Muscle layer of duodenum (tissue), 2 donors: ENCODE data around the gene PPCS.

Experiments used
- H3K27ac ChIP-seq: one replicate; pipeline ENCODE4 v1.7.0; 2013; ENCODE audit warnings: mild to moderate bottlenecking, low read length
- H3K27me3 ChIP-seq: one replicate; pipeline ENCODE4 v1.7.0; 2013; ENCODE audit warnings: low read depth, mild to moderate bottlenecking, control low read depth, low read length
- H3K36me3 ChIP-seq, 2 donors: one replicate each; pipeline ENCODE4 v1.7.0; 2013; ENCODE audit warnings: low read length in 2 of 2, control low read depth in 1 of 2, mild to moderate bottlenecking in 1 of 2; ENCODE audit not compliant: insufficient read depth in 2 of 2, control insufficient read depth in 1 of 2
- H3K4me1 ChIP-seq, 2 donors: one replicate each; pipeline ENCODE4 v1.7.0; 2013; ENCODE audit warnings: low read length in 2 of 2, mild to moderate bottlenecking in 2 of 2, control low read depth in 1 of 2, moderate library complexity in 1 of 2; ENCODE audit not compliant: insufficient read depth in 2 of 2, control insufficient read depth in 1 of 2
- H3K4me3 ChIP-seq, 2 donors: one replicate each; pipeline ENCODE4 v1.7.0; 2013; ENCODE audit warnings: low read length in 2 of 2, low read depth in 1 of 2, mild to moderate bottlenecking in 1 of 2
- H3K9me3 ChIP-seq, 2 donors: one replicate each; pipeline ENCODE4 v1.7.0; 2013; ENCODE audit warnings: low read length in 2 of 2, control low read depth in 1 of 2, mild to moderate bottlenecking in 1 of 2; ENCODE audit not compliant: control insufficient read depth in 1 of 2
- donor health status: healthy.

The PPCS gene

DNA sequence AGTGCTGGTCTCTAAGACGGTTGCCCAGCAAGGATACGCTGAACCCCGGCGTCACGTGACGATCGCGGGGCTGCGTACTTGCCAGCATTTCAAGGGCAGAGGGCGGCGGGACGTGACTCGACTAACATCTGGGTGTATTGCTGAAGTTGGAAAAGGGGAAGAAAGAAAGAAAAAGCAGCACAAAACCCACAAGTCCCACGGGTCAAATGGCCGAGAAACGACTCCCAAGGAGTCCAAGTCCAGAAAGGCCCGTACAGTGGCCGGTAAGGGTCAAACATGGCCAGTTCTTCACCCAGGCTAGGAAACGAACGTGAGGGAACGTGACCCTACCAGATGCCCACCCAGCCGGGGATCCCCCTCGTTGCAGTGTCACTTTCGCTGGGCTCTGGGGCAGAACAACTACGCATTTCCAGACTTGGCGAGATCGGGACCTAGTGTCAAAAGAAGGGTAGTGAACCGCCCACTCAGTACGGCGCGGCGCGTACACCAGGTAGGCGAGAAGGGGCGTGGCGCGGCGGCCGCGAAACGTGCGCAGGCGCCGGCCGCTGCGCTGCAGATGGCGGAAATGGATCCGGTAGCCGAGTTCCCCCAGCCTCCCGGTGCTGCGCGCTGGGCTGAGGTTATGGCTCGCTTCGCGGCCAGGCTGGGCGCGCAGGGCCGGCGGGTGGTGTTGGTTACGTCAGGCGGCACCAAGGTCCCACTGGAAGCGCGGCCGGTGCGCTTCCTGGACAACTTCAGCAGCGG, at the start of gene PPCS, which contains the start of gene ZMYND12:
Gene PPCS (plus strand): TSS at position 534 of the 744 bp plus-strand sequence. CDS start 23 bp downstream, at position 557.
Gene ZMYND12 (minus strand): TSS at position 13 of the 744 bp plus-strand sequence. CDS start 25 bp downstream, outside the sequence.
- H3K27me3 ChIP-seq = no peaks in the 10 kb centered on the region
- H3K36me3 ChIP-seq = peaks cover 7 to 23% of the 10 kb centered on the region in 2 donors
- peak within 1 kb of the TSS; percentile 88 to 90 for H3K4me3 ChIP-seq
- no peaks in the 10 kb centered on the region for H3K9me3 ChIP-seq
- peaks cover 5 to 14% of the 10 kb centered on the region in 2 donors for H3K4me1 ChIP-seq
- H3K27ac ChIP-seq = peak within 1 kb of the TSS; percentile 97

DNA sequence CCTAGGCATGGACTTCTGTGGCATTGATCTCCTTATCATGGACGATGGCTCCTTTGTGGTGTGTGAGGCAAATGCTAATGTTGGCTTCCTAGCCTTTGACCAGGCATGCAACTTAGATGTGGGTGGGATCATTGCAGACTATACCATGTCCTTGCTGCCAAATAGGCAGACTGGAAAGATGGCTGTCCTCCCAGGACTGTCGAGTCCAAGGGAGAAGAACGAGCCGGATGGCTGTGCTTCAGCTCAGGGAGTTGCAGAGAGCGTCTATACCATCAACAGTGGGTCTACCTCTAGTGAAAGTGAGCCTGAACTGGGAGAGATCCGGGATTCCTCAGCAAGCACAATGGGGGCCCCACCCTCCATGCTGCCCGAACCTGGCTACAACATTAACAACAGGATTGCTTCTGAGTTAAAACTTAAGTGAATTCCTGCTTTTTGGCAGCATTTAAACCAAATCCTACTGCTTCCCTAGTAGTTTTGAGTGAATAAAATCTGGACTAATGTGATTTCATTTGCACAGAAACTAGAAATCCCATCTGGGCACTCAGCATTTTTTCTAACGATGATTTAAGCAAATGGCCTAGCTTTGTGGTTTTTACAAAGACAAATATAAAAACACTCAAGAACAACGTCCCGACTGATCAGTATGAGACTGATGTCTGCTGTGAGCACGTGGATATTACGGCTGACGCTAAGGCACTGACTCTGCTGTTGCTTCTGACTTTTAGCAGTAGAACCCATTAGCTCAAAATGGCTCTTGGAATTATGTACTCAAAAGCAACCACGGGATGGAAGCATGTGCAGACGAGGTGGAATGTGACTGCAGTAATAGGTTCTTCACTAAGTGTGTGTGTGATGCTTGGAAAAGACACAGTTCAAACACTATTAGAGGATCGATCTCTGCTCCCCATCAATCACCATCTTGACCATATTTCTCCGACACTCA, 41.5 kb upstream of the PPCS start:
- no peaks in the 10 kb centered on the region for H3K9me3 ChIP-seq
- no peaks in the 10 kb centered on the region for H3K27me3 ChIP-seq
- H3K4me1 ChIP-seq = peaks cover 0 to under 1% of the 10 kb centered on the region in 2 donors
- no peak overlapping the region for H3K4me3 ChIP-seq
- no peaks in the 10 kb centered on the region for H3K36me3 ChIP-seq
- H3K27ac ChIP-seq = no peak overlapping the region

DNA sequence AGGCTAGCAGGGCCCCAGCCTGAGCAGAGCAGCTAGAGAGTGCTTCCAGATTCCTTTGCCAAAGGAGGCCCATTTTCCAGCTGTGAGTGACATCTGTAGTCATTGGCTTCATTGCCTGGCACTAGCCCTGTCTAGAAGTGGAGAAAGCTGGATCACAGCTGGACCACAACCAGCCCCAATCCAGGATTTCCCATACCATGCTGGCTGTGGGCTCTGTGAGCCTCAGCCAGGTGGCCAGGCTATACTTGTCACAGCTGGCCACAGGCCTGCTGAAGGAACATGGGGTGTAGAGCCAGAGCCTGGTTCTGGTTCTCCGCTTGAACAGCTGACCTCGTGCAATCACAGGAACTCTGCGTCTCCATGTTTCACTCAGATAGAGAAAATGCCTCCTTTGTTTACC, 39.2 kb upstream of the PPCS start:
- H3K27ac ChIP-seq = no peak overlapping the region

DNA sequence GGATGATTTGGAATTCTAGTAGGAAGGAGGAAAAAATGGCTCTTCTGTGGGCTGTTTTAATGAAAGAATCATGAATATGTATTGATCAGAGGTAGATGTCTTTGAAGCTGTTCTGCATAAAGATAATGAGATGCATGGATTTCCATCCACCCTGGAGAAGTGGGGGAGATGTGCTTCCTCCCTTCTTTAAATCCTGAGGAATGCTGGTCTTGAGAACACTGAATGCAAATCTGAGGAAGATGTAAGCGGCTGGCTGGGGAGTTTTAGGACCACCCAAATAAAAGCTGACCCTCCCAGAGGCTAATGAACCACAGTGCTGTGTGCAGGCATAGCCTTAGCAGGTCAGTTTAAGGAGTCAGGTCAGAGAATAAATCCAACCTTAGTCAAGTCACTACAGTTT, 37.8 kb upstream of the PPCS start:
- Histone ChIP-seq H3K27me3 (no peaks in the 10 kb centered on the region), H3K4me1 (peaks cover 5 to 18% of the 10 kb centered on the region in 2 donors), H3K9me3 (no peaks in the 10 kb centered on the region), H3K36me3 (no peaks in the 10 kb centered on the region), H3K4me3 (no peak overlapping the region), H3K27ac (peak overlapping the region; percentile 32)

More for the DNA sequence above, 39.2 kb upstream of the PPCS start:
- H3K4me1 ChIP-seq = peaks cover 5 to 18% of the 10 kb centered on the region in 2 donors
- no peaks in the 10 kb centered on the region for H3K36me3 ChIP-seq
- no peaks in the 10 kb centered on the region for H3K27me3 ChIP-seq
- no peaks in the 10 kb centered on the region for H3K9me3 ChIP-seq
- no peak overlapping the region for H3K4me3 ChIP-seq

DNA sequence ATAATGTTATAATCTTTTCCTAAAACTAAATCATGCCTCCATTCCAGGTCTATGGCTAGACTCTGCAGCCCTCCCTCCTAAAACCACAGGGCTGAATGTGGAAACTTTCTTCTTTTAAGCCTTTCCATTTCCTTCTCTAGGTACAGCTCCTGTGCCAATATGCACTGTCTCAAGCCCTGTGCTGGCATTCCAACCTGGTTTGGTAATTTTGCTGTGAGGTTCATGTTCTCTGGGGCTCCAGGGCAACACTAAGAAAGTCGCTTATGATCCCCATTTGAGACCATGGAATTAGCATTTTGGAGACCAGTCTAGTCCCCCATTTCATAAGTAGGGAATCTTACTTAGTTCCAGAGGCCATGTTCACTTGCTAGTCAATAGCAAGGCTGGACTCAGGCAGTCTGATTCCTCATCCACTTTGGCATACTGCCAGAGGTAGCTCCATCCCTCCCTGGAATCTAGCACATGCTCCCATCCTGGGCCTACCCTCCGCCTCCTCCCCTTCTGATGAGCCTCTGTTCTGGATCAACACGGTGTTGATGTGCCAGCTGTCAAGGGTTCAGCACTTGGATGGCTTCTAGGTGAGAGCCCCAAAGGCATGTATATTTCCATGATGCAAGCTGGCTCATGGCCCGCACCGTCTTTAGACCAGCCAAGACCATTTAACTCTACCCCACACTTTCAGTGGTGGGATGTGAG, 37.1 kb upstream of the PPCS start:
- peaks cover 5 to 18% of the 10 kb centered on the region in 2 donors for H3K4me1 ChIP-seq
- H3K27ac ChIP-seq = peak overlapping the region; percentile 32
- H3K9me3 ChIP-seq = no peaks in the 10 kb centered on the region
- H3K36me3 ChIP-seq = no peaks in the 10 kb centered on the region
- H3K27me3 ChIP-seq = no peaks in the 10 kb centered on the region
- H3K4me3 ChIP-seq = no peak overlapping the region

DNA sequence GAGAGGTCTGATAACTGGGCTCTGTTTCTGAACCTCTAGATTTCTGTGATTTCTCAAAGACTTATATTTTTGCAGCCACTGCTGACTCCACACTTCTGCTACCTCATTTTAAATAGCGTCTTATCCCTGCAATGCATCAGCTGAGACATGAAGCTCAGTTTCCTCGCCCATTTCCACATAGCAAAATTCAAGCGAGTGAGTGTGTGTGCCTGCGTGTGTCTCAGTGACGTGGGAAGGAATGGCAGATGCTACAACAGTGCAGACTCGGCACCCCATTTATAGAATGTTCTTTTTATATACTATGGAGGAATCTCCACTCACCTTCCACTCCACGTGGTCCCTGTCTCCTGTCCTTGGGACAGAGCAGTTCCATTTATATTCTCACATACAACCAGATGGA, 36.2 kb upstream of the PPCS start:
- peak overlapping the region; percentile 34 for H3K27ac ChIP-seq

DNA sequence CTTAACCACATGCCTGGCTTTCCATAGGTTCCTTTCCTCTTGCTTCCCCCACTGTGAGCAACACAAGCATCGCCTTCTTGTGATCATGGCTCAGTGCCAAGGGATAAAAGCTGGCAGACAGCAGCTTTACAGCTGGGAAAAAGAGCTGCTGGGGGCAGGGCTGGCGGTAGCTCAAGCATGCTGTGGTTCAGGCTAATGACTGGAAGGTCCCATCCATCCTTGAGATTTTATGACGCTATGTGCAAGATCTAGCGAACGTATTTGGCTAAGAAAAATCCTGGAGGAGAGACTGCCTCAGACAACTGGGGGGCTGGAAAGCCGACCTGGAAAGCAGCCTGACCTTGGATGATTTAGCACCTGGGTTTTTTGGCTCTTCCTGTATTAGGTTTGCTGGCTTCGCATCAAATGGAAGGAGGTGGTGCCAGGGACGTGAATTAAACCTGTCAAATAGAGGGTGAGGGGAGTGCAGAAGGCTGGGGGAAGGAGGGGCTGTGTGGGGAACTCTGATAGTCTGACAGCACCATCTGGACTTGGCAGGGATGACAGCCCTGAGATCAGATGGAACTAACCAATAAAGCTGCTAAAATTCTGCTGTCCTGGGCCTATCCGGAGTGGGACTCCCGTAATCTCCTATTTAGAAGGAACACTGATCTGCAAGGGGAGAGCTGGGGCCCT, 35.3 kb upstream of the PPCS start:
- H3K27ac ChIP-seq = peak overlapping the region; percentile 34
- H3K36me3 ChIP-seq = no peaks in the 10 kb centered on the region
- H3K27me3 ChIP-seq = no peaks in the 10 kb centered on the region
- no peaks in the 10 kb centered on the region for H3K9me3 ChIP-seq
- peak overlapping the region in 1 of 2 donors; percentile 15 for H3K4me3 ChIP-seq
- peaks cover 5 to 18% of the 10 kb centered on the region in 2 donors for H3K4me1 ChIP-seq

More for the DNA sequence above, 36.2 kb upstream of the PPCS start:
- no peak overlapping the region for H3K4me3 ChIP-seq
- H3K36me3 ChIP-seq = no peaks in the 10 kb centered on the region
- no peaks in the 10 kb centered on the region for H3K27me3 ChIP-seq
- H3K4me1 ChIP-seq = peaks cover 5 to 18% of the 10 kb centered on the region in 2 donors
- H3K9me3 ChIP-seq = no peaks in the 10 kb centered on the region

DNA sequence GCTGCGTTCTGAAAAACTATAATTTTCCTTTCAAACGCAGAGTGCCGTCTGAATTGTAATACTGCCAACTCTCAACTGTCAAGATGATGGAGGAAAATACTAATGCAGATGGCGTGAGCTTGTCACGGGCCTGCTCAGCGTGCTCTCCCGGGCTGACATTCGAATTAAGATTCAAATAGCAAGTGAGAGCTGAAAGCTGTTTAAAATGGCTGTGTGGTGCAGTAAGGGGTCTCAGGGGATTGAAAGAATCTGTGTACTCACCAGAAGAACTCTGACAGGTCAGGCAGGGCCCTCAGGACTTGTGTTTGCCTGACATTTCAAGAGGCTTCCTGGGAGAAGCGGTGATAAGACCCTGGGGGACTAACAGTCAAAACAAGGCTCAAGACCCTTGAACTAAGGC, 33.6 kb upstream of the PPCS start:
- Histone ChIP-seq H3K4me3 (no peak overlapping the region), H3K9me3 (no peaks in the 10 kb centered on the region), H3K4me1 (peaks cover 5 to 18% of the 10 kb centered on the region in 2 donors), H3K27ac (no peak overlapping the region), H3K27me3 (no peaks in the 10 kb centered on the region), H3K36me3 (no peaks in the 10 kb centered on the region)

DNA sequence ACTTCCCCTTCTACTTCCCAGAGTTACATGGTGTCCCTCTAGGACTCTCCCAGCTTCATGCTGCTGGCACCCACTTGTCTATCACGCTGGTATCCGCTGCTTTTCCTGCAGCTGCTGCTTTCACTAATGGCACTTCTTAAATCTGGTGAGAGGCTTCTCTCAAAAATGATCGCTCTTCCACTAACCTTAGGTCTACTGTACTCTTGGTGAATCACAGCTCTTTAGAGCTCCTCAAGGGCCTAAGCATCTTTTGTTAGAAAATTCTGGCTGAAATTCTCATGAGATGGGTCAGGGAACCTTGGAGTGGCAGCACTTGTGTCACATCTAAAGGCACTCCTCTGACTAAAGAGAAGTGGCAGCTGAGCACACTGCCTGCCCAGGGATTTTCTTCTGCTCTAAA, 32.7 kb upstream of the PPCS start:
- H3K4me1 ChIP-seq = peaks cover 5 to 18% of the 10 kb centered on the region in 2 donors
- no peak overlapping the region for H3K4me3 ChIP-seq
- H3K27me3 ChIP-seq = no peaks in the 10 kb centered on the region
- no peaks in the 10 kb centered on the region for H3K36me3 ChIP-seq
- H3K27ac ChIP-seq = no peak overlapping the region
- no peaks in the 10 kb centered on the region for H3K9me3 ChIP-seq

DNA sequence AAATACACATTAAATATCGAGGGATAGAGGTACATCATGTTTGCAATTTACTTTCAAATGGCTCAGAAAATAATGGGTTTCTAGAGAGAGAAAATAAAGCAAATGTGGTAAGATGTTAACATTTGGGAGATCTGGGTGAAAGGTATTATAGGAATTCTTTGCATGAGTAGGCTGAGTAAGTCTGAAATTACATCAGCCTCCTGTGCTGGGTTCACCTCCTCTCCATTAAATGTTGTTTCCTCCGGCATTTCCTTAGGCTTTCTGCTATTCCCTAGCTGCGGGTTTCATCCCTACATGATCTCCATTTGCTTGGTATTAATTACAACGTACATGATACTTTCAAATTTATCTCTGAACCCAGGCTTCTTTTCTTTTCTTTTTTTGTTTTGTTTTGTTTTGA, 32.1 kb upstream of the PPCS start:
- peaks cover 5 to 18% of the 10 kb centered on the region in 2 donors for H3K4me1 ChIP-seq
- H3K36me3 ChIP-seq = no peaks in the 10 kb centered on the region
- no peak overlapping the region for H3K27ac ChIP-seq
- H3K9me3 ChIP-seq = no peaks in the 10 kb centered on the region
- no peaks in the 10 kb centered on the region for H3K27me3 ChIP-seq
- H3K4me3 ChIP-seq = no peak overlapping the region
